Skeletal muscle tissue (tissue), 4 donors: Measurements from ENCODE around the gene CHCHD6. TPM values are rescaled to one million over a fixed set of nuclear protein-coding genes. Genes with fewer than 3 reads are reported as not detected.

ENCODE experiments used
- H3K27ac ChIP-seq: one replicate; pipeline ENCODE4 v1.7.0; 2013; ENCODE audit warnings: mild to moderate bottlenecking, low read depth, low read length, inconsistent platforms
- H3K27me3 ChIP-seq, 3 donors: one replicate each; pipeline ENCODE4 v1.7.0; 2013; ENCODE audit warnings: low read length in 3 of 3; ENCODE audit not compliant: control insufficient read depth in 3 of 3, insufficient read depth in 3 of 3
- H3K36me3 ChIP-seq, 3 donors: one replicate each; pipeline ENCODE4 v1.7.0; 2013; ENCODE audit warnings: low read length in 3 of 3; ENCODE audit not compliant: control insufficient read depth in 3 of 3, insufficient read depth in 3 of 3
- H3K4me1 ChIP-seq, 3 donors: one replicate each; pipeline ENCODE4 v1.7.0; 2013; ENCODE audit warnings: low read length in 3 of 3, mild to moderate bottlenecking in 3 of 3; ENCODE audit not compliant: control insufficient read depth in 3 of 3, insufficient read depth in 3 of 3
- H3K4me3 ChIP-seq, 3 donors: one replicate each; pipeline ENCODE4 v1.7.0; 2013; ENCODE audit warnings: low read length in 3 of 3
- H3K9ac ChIP-seq, 3 donors: one replicate each; pipeline ENCODE4 v1.7.0; 2013; ENCODE audit warnings: low read length in 3 of 3, mild to moderate bottlenecking in 3 of 3, moderate library complexity in 2 of 3, low read depth in 1 of 3
- H3K9me3 ChIP-seq, 3 donors: one replicate each; pipeline ENCODE4 v1.7.0; 2013; ENCODE audit warnings: low read length in 3 of 3; ENCODE audit not compliant: control insufficient read depth in 3 of 3
- total RNA-seq: library from RNA; depleted of rRNA; stranded (reverse); fragments of >200 nt; gene quantifications from one replicate; pipeline ENCODE4 v1.2.3, GENCODE V29; 2014
- donor health status: Osteomylitis.

Gene CHCHD6
- total RNA-seq, 1 donor from 2014 or later, result 8.9 TPM

DNA sequence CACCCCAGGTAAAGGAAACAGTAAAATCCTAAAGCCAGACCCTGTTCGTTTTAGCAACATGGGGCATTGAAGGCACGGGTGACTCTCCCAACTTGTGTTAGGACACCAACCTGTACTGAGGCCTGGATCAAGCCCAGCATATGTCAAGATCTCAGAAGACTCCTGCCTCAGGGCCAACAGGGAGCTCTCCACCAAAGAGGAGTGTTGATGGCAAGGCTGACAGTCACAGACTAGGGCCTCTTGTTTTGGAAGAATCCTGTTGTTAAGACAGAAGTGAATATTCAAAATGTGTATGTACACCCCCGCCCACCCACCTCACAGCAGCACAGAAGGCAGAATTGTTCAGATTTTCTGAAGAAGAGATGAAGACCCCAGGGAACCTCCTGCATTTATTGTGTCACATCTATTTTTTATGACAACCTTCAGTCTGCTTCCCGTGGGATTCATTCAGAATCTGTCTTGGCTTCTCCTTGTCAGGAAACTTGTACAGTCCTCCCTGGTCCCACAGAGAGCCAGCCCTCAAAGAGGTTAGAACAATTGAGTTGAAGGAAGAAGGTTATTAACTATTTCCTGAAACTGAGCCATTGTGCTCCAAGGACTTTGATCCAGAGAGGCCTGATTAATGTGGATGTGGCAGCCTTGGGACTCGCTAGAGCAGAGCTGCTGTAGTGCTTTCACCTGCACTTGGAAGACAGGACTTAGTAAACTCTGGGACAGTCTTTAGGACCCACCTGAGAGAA, 217.2 kb downstream of the CHCHD6 start:
- peaks cover 2 to 12% (median 4%) of the 10 kb centered on the region in 3 donors for H3K4me1 ChIP-seq
- no peak overlapping the region for H3K27ac ChIP-seq
- H3K4me3 ChIP-seq, result no peak overlapping the region
- no peaks in the 10 kb centered on the region for H3K9me3 ChIP-seq
- H3K27me3 ChIP-seq, result no peaks in the 10 kb centered on the region
- no peaks in the 10 kb centered on the region for H3K36me3 ChIP-seq
- H3K9ac ChIP-seq, result no peak overlapping the region

DNA sequence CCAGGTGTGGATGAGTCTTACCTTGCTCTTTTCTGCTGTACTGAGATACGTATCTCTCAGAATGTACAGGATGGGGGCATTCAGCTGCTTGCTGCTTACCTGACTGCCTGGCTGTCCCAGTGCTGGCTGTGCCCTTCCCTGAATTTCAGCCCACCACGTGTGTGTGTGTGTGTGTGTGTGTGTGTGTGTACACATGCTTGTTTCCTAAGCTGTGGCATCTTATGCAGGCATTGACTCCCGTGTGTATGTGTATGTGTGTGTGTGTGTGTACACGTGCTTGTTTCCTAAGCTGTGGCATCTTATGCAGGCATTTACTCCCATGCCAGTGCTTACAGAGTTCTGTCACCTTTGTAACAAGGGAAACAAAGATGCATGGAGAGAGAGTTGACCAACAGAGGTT, 218.4 kb downstream of the CHCHD6 start:
- Histone ChIP-seq H3K27me3 (no peaks in the 10 kb centered on the region), H3K36me3 (no peaks in the 10 kb centered on the region), H3K27ac (no peak overlapping the region), H3K4me3 (no peak overlapping the region), H3K9me3 (no peaks in the 10 kb centered on the region), H3K4me1 (peaks cover 10 to 23% (median 13%) of the 10 kb centered on the region in 3 donors), H3K9ac (no peak overlapping the region)

DNA sequence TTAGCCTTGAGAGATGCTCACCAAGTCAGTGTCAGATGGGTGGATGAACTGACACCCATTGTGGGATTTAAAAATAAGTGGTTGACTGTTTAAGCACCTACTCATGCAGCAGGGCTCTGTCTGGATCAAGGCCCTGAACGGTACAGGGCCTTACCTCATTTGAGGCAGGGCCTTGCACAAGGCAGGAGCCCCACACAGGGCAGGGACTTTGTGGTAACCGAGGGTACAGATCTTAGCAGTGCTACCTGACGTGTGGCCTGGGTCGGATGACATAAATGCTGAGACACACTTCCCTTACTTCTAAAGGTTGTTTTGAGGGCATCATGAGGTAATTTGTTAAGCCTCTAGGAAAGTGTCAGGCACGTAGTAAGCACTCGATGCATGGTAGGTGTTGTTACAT, 219.4 kb downstream of the CHCHD6 start:
- no peak overlapping the region for H3K27ac ChIP-seq
- no peak overlapping the region for H3K4me3 ChIP-seq
- peaks cover 10 to 23% (median 13%) of the 10 kb centered on the region in 3 donors for H3K4me1 ChIP-seq
- no peaks in the 10 kb centered on the region for H3K9me3 ChIP-seq
- no peaks in the 10 kb centered on the region for H3K27me3 ChIP-seq
- H3K36me3 ChIP-seq, result no peaks in the 10 kb centered on the region
- H3K9ac ChIP-seq, result no peak overlapping the region

DNA sequence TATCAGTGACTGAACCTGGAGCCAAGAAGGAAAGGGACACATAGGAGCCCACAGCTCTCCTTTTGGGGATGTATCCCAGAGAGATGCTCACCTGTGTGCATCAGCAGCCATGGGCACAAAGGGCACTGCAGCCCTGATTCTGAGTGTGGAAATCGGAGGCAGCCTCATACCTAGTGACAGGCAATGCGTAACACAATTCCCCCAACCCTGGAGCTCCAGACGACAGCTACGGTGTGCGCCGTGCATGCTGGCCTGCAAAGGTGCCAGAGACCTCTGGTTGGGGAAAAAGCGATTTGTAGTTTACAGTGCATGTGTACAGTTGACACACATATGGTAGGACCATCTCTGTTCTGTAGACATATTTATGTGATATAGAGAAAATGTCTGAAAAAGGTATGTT, 219.9 kb downstream of the CHCHD6 start:
- Histone ChIP-seq H3K27ac (no peak overlapping the region), H3K4me3 (no peak overlapping the region), H3K9ac (no peak overlapping the region), H3K36me3 (no peaks in the 10 kb centered on the region), H3K27me3 (no peaks in the 10 kb centered on the region), H3K4me1 (peaks cover 10 to 23% (median 13%) of the 10 kb centered on the region in 3 donors), H3K9me3 (no peaks in the 10 kb centered on the region)

DNA sequence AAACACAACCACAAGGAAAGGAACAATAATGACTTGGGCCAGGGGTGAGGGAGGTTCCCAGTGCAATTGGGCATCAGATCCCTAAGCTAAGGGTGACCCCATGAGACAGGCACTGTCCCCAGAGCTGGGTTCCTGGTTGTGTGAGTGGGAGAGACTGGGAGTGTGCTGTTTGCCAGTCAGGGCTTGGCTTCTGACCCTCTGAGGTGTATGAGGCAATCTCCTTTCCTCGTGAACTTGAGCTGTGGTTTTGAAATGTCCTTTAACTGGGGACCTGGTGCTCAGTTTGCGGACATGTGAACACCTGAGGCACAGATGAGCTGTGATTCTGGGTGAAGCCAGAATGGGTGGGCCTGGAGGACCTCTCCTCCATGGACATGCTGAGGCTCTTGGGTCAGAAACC, 220.4 kb downstream of the CHCHD6 start:
- Histone ChIP-seq H3K4me3 (no peak overlapping the region), H3K36me3 (no peaks in the 10 kb centered on the region)

DNA sequence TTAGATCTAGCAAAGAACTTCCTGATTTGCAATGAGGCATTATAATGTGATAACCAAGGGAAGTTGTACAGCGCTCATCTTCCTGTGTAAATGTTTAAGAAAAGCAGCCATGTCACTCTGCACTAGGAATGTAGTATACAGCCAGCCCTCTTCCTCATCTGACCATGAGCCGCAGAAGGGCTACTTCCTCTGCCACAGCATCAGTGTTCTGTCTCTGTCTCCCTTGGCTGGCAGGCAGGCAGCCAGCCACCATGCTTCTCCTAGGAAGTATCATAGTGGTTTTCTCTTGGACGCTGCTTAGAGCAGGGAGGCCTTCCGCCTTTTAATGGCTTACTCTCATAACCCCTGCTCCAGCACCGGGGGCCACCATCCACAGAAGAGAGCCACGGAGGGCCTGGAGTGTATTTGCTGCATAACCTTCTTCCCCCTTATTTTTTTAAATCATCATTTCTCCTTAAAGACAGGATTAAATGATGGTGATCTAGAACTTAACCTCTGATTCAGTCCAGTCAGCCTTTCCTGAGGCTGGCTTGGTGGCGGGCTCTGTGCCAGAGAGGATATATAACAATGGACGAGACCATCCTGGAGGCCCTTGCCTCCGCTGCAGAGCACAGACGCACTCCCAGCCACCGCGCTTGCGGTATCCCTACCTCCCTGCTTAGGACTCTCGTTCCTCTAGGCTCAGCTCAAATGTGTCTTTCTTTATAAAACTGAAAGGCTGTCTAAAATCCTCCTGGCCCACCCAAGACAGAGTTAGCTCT, 221.6 kb downstream of the CHCHD6 start:
- Histone ChIP-seq H3K4me3 (no peak overlapping the region), H3K27ac (no peak overlapping the region), H3K36me3 (no peaks in the 10 kb centered on the region), H3K9me3 (no peaks in the 10 kb centered on the region), H3K9ac (no peak overlapping the region), H3K27me3 (no peaks in the 10 kb centered on the region), H3K4me1 (peaks cover 10 to 23% (median 13%) of the 10 kb centered on the region in 3 donors)

More for the DNA sequence above, 220.4 kb downstream of the CHCHD6 start:
- Histone ChIP-seq H3K9me3 (no peaks in the 10 kb centered on the region), H3K27me3 (no peaks in the 10 kb centered on the region), H3K4me1 (peaks cover 10 to 23% (median 13%) of the 10 kb centered on the region in 3 donors), H3K27ac (no peak overlapping the region), H3K9ac (no peak overlapping the region)

DNA sequence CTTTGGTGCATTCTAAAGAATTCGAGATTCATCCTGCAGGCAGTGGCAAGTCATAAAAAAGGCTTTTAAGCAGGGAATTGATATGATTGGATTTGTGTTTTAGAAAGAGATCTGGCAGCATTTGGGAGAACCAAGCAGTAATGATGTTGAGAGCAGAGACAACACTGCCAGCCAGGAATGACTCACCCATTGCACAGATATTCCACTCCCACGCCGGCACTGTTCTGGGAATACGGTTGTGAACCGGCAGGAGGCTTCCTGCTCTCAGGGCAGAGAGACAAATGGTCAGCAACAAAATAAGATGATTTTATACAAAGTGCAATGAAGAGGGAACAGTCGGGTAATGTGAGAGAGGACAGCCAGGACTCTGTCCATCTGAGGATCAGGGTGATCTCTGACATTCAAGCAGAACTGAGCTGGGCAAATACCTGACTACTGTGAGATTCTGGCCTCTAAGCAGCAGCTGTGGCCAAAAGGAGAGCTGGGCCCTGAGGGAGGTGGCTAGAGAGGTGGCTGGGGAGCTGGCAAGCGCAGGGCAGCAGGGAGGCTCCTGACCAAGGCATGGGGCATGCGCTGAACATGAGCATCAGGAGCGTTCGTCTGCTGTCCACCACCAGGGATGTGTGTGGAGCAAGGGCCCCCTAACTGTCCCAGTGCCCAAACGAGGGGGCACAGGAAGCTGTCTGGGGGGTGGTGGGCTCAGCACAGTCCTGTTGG, 222.8 kb downstream of the CHCHD6 start:
- Histone ChIP-seq H3K9ac (peak overlapping the region in 1 of 3 donors; percentile 27), H3K4me1 (peaks cover 10 to 25% (median 10%) of the 10 kb centered on the region in 3 donors), H3K27ac (peak overlapping the region; percentile 60), H3K4me3 (no peak overlapping the region), H3K27me3 (no peaks in the 10 kb centered on the region), H3K9me3 (no peaks in the 10 kb centered on the region), H3K36me3 (no peaks in the 10 kb centered on the region)

DNA sequence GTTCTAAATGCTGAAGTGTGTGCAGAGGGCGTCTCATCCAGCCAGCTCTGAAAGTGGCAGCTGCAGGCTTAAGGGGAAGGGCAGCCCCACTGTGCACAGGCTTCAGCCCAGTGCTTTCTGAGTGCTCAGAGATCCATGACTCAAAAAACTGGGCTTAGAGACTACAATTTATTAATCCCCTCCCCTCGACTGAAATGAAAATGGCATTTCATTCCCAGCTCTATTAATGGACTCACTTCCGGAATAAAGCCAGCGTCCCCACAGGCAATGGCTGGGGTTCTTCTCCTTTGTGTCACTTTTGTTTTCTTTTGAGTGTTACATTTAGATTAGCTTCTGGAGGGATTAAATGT, 223.3 kb downstream of the CHCHD6 start:
- Histone ChIP-seq H3K9ac (peak overlapping the region in 1 of 3 donors; percentile 27), H3K4me3 (no peak overlapping the region), H3K27me3 (no peaks in the 10 kb centered on the region), H3K27ac (peak overlapping the region; percentile 60), H3K4me1 (peaks cover 14 to 30% (median 14%) of the 10 kb centered on the region in 3 donors), H3K36me3 (no peaks in the 10 kb centered on the region), H3K9me3 (no peaks in the 10 kb centered on the region)

DNA sequence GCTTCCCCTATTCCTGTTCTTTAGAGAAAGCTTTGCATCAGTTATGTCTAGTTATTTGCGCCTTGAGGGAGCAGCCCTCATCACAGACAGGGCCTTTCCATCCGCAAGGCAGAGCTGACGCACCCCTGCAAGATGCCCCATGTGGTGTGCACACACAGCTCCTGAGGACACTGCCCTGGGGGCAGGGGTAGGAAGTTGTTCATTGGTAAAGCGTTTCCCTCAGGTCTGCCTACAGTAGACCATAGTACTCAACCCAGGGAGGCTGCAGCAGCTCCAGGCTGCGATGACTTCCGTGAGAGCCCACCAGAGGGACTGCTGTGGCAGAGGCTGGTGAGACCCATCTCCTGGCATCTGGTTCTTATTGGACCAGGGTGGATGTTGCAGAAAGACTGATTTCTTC, 223.8 kb downstream of the CHCHD6 start:
- H3K27ac ChIP-seq, result no peak overlapping the region
- no peak overlapping the region for H3K4me3 ChIP-seq
- peaks cover 17 to 34% (median 19%) of the 10 kb centered on the region in 3 donors for H3K4me1 ChIP-seq
- no peaks in the 10 kb centered on the region for H3K9me3 ChIP-seq
- H3K27me3 ChIP-seq, result no peaks in the 10 kb centered on the region
- no peaks in the 10 kb centered on the region for H3K36me3 ChIP-seq
- H3K9ac ChIP-seq, result no peak overlapping the region
